Renal pelvis (tissue), 12 donors: Measurements from ENCODE around the gene ATAT1. TPM values are rescaled to one million over a fixed set of nuclear protein-coding genes. Genes with fewer than 3 reads are reported as not detected.

Experiments
- DNase-seq: peaks from one replicate; pipeline ENCODE4 v3.0.0-alpha.2; 2013
- long read RNA-seq, 16 experiments: transcript quantifications; one replicate each; lab custom pipeline, GENCODE V29; 2026
- polyA plus RNA-seq, 3 donors: library from polyadenylated mRNA; unstranded; fragments of 120-200 nt; gene quantifications; one replicate each; pipeline ENCODE4 v1.2.1, GENCODE V29; 2013; ENCODE audit not compliant: insufficient read length in 3 of 3

Gene ATAT1
- 10 to 100 TPM; 38.7 to 60.2 (median 59.4) TPM for polyA plus RNA-seq
- long read RNA-seq, donor 1, partial matches to known transcripts, result 288 of 307 reads
- long read RNA-seq, donor 1, other reads (novel, unspliced or antisense), result 14 of 307 reads
- long read RNA-seq, donor 2, transcript ATAT1-206 (13 exons, 1,476 nt), result major isoform, 6 of 9 reads
- long read RNA-seq, donor 2, partial matches to known transcripts, result 0 of 9 reads
- long read RNA-seq, donor 2, other reads (novel, unspliced or antisense), result 0 of 9 reads
- long read RNA-seq, donor 3, partial matches to known transcripts, result 0 of 8 reads
- long read RNA-seq, donor 3, other reads (novel, unspliced or antisense), result 0 of 8 reads
- long read RNA-seq, donor 4, transcript ATAT1-205 (10 exons, 2,646 nt), result major isoform, 6 of 20 reads
- long read RNA-seq, donor 4, partial matches to known transcripts, result 12 of 20 reads
- long read RNA-seq, donor 4, other reads (novel, unspliced or antisense), result 0 of 20 reads
- long read RNA-seq, donor 5, partial matches to known transcripts, result 0 of 9 reads
- long read RNA-seq, donor 5, other reads (novel, unspliced or antisense), result 0 of 9 reads
- long read RNA-seq, donor 6, partial matches to known transcripts, result 0 of 6 reads
- long read RNA-seq, donor 6, other reads (novel, unspliced or antisense), result 0 of 6 reads
- long read RNA-seq, donor 7, transcript ATAT1-205 (10 exons, 2,646 nt), result major isoform, 6 of 21 reads
- long read RNA-seq, donor 7, partial matches to known transcripts, result 8 of 21 reads
- long read RNA-seq, donor 7, other reads (novel, unspliced or antisense), result 0 of 21 reads
- long read RNA-seq, donor 8, partial matches to known transcripts, result 7 of 15 reads
- long read RNA-seq, donor 8, other reads (novel, unspliced or antisense), result 0 of 15 reads
- long read RNA-seq, donor 9, transcript ATAT1-205 (10 exons, 2,646 nt), result major isoform, 5 of 259 reads
- long read RNA-seq, donor 9, partial matches to known transcripts, result 115 of 259 reads
- long read RNA-seq, donor 9, other reads (novel, unspliced or antisense), result 133 of 259 reads
- long read RNA-seq, donor 10, partial matches to known transcripts, result 0 of 8 reads
- long read RNA-seq, donor 10, other reads (novel, unspliced or antisense), result 0 of 8 reads
- long read RNA-seq, donor 11, partial matches to known transcripts, result 6 of 12 reads
- long read RNA-seq, donor 11, other reads (novel, unspliced or antisense), result 0 of 12 reads
- long read RNA-seq, donor 12, partial matches to known transcripts, result 233 of 332 reads
- long read RNA-seq, donor 12, other reads (novel, unspliced or antisense), result 84 of 332 reads
- long read RNA-seq, donor 13, partial matches to known transcripts, result 17 of 19 reads
- long read RNA-seq, donor 13, other reads (novel, unspliced or antisense), result 0 of 19 reads
- long read RNA-seq, donor 14, transcript ATAT1-206 (13 exons, 1,476 nt), result major isoform, 6 of 221 reads
- long read RNA-seq, donor 14, partial matches to known transcripts, result 204 of 221 reads
- long read RNA-seq, donor 14, other reads (novel, unspliced or antisense), result 0 of 221 reads
- long read RNA-seq, donor 15, partial matches to known transcripts, result 160 of 366 reads
- long read RNA-seq, donor 15, other reads (novel, unspliced or antisense), result 198 of 366 reads
- long read RNA-seq, donor 16, transcript ATAT1-205 (10 exons, 2,646 nt), result major isoform, 5 of 12 reads
- long read RNA-seq, donor 16, partial matches to known transcripts, result 0 of 12 reads
- long read RNA-seq, donor 16, other reads (novel, unspliced or antisense), result 0 of 12 reads

GRCh38 chr6:30626484-30627366 lies at the start of gene ATAT1:
ATAT1 (plus strand) TSS chr6:30626874.
- peak; percentile 85 for DNase-seq

- DNase-seq, result no peak
Measured at GRCh38 chr6:30578051-30578450, 48.6 kb upstream of the ATAT1 start.

- no peak for DNase-seq
Measured at GRCh38 chr6:30583921-30584320, 42.8 kb upstream of the ATAT1 start.

- no peak for DNase-seq
Measured at GRCh38 chr6:30589754-30590358, 36.8 kb upstream of the ATAT1 start.

GRCh38 chr6:30590509-30590908 lies 36.2 kb upstream of the ATAT1 start:
- no peak for DNase-seq

- peak; percentile 57 for DNase-seq
Measured at GRCh38 chr6:30591008-30591407, 35.7 kb upstream of the ATAT1 start.

- DNase-seq, result no peak
Measured at GRCh38 chr6:30592287-30592686, 34.4 kb upstream of the ATAT1 start.

- peak; percentile 73 for DNase-seq
Measured at GRCh38 chr6:30597315-30598144, 29.1 kb upstream of the ATAT1 start.

- no peak for DNase-seq
Measured at GRCh38 chr6:30598912-30599624, 27.6 kb upstream of the ATAT1 start.

- DNase-seq, result no peak
Measured at GRCh38 chr6:30599625-30600324, 26.9 kb upstream of the ATAT1 start.

GRCh38 chr6:30600451-30600961 lies 26.2 kb upstream of the ATAT1 start:
- no peak for DNase-seq

- DNase-seq, result no peak
Measured at GRCh38 chr6:30601436-30601814, 25.2 kb upstream of the ATAT1 start.

GRCh38 chr6:30601815-30602641 lies 24.6 kb upstream of the ATAT1 start:
- no peak for DNase-seq

GRCh38 chr6:30603961-30604360 lies 22.7 kb upstream of the ATAT1 start:
- DNase-seq, result no peak

- no peak for DNase-seq
Measured at GRCh38 chr6:30610065-30610464, 16.6 kb upstream of the ATAT1 start.
